GM12873 (cell line): ENCODE data around the gene SNRK.

Experiments
- TF ChIP-seq, protein P1 (sequence below): IDR thresholded peaks from 2 replicates; pipeline ENCODE4 v1.5.1; 2012; ENCODE audit warnings: low read depth, mild to moderate bottlenecking, moderate library complexity, low read length, control low read depth; ENCODE audit not compliant: insufficient read depth; ENCODE audit errors: missing control alignments

Gene SNRK

DNA sequence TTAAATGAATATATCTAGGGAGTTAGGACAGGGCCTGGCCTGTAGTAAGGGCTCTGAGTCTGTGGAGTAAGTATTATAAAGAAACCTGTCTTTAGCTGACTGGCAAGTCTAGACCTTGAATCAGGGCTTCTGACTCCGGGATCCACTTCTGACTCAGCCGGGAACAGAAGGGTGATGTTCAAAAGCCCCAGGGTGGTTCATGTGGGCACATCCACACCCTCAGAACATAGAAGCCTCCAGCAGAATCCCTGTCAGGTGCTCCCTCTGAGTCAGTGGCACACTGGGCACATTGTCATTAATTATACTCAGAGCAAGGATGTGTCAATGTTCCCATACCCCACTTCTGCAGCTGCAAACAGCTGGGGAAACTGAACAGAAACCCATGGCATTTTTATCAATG, 26.7 kb upstream of the SNRK start:
- TF ChIP-seq, protein P1, sequence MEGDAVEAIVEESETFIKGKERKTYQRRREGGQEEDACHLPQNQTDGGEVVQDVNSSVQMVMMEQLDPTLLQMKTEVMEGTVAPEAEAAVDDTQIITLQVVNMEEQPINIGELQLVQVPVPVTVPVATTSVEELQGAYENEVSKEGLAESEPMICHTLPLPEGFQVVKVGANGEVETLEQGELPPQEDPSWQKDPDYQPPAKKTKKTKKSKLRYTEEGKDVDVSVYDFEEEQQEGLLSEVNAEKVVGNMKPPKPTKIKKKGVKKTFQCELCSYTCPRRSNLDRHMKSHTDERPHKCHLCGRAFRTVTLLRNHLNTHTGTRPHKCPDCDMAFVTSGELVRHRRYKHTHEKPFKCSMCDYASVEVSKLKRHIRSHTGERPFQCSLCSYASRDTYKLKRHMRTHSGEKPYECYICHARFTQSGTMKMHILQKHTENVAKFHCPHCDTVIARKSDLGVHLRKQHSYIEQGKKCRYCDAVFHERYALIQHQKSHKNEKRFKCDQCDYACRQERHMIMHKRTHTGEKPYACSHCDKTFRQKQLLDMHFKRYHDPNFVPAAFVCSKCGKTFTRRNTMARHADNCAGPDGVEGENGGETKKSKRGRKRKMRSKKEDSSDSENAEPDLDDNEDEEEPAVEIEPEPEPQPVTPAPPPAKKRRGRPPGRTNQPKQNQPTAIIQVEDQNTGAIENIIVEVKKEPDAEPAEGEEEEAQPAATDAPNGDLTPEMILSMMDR: no peak

DNA sequence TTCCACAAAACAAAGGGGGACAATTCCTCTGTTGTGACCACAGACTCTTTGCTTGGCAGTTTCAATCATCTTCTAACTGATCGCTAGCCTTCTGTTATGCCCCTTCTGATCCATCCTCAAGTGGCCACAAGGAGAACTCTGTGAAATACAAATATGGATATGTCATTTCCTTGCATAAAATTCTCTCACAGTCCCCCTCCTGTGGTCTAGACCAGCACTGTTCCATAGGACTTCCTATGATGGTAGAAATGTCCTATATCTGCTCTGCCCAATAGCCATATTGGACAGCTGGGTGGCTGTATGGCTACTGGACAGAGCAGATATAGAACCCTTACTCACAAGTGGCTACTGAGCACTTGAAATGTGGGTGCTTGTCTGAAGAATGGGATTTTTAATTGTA, 25.9 kb upstream of the SNRK start:
- TF ChIP-seq, protein P1: no peak

DNA sequence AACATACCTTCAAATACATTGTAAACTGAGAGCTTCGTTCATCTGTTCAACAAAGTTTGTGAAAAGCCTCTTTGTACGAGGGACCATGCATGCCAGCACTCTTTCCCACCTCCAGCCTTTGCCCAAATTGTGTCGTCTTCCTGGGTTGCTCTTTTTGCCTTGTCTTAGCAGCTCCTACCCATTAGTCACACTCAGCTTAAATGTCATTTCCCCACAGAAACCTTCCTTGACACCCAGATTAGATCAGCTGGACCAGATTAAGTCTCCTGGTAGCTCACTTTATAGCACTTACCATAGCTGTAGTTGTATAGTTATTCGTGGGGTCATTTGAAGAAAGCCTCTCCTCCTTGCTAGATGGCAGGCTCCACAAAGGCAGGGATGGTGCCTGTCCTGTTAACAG, 24.1 kb upstream of the SNRK start:
- TF ChIP-seq, protein P1: no peak

DNA sequence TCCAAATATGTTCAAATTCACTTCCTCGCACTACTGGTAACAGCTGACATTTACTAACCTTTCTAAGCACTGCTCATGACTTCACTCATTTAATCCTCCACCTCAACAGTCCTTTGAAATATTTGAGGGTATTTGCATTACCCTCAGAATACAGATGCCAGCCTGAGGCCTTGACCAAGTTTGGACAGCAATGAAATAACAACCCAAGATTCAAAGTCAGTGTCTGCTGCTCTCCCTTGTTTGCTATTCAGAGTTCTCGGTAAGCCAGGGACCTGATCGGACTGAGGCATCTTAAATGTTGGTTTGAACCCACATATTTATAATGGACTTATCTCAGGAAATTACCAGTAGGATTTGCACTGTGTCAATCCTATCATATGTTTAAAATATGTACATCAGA, 19.9 kb upstream of the SNRK start:
- TF ChIP-seq, protein P1: no peak

DNA sequence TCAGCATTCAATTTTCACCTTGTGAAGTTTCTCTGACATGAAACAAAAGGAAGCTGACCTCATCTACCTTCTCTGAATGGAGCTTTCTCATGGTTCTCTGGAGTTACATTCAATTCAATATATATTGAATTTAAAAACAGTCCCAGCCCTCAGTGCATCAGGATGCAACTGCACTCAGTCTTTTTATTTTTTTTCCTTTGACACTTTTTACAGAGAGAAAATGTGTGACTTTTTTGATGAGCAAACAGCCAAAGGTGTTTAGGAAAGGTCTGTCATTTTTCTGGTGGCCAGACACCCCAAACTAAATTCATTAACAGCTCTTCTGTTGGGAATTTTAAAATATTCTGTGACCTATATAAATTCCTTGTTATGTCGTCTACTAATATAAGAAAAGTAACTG, 19.3 kb upstream of the SNRK start:
- TF ChIP-seq, protein P1: no peak

DNA sequence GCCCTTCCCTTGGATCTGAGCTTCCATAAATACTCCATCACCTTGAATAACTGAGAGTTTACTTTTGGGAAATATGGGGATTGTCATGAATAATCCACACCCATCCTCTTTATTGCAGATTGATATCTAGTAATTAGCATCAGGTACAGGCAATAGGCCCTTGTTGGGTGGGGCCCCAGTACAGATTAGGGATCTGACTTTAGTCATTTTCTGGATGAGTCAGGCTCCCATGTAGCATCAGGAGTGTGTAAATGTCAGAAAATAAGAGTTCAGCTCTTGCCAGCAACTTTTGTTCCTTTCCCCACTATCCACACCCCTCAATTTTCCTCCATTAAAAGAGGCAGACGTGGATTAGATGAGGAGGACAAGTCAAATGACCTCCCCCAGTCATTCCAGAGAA, 17.7 kb upstream of the SNRK start:
- TF ChIP-seq, protein P1: no peak

DNA sequence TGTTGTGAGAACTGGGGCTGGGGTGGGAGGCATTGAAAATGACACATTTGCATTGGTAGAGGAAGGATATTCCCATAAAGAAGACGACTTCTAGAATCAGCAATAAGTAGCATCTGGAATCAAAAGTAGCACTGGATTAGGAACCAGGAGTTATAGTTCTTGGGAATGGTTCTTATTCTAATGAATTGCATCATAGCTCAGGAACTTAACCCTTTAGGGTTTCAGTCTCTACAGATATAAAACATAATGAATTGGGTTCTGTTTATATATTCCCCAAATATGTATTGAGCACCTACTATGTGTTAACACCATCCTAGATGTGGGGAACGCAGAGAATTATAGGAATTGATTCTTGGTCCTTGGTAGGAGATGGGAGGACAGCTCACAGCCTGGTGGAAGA, 16.3 kb upstream of the SNRK start:
- TF ChIP-seq, protein P1: no peak
